DOHH2 (cell line): ENCODE measurements around the gene EVA1C.

Source experiments
- H3F3A ChIP-seq: fragments of 200-600 bp; sonication (generic), shearing (Covaris generic); 2 replicates; pipeline ENCODE4 v1.6.0; 2016; ENCODE audit warnings: antibody characterized with exemption, mild to moderate bottlenecking; ENCODE audit not compliant: control insufficient read depth, insufficient read depth
- H3K27ac ChIP-seq: fragments of 200-600 bp; sonication (generic); 2 replicates; pipeline ENCODE4 v1.5.1; 2014; ENCODE audit warnings: low read depth, mild to moderate bottlenecking, low read length, moderate library complexity
- H3K27me3 ChIP-seq: fragments of 200-600 bp; sonication (generic); 2 replicates; pipeline ENCODE4 v1.6.1; 2014; ENCODE audit warnings: mild to moderate bottlenecking, low read length, mixed read lengths; ENCODE audit not compliant: control insufficient read depth
- H3K36me3 ChIP-seq: fragments of 200-600 bp; sonication (generic); 2 replicates; pipeline ENCODE4 v1.6.1; 2014; ENCODE audit warnings: mild to moderate bottlenecking, low read length, moderate library complexity, mixed read lengths; ENCODE audit not compliant: control insufficient read depth
- H3K4me1 ChIP-seq: fragments of 200-600 bp; sonication (generic); 2 replicates; pipeline ENCODE4 v1.6.1; 2014; ENCODE audit warnings: mild to moderate bottlenecking, low read length, mixed read lengths; ENCODE audit not compliant: control insufficient read depth
- H3K4me2 ChIP-seq: fragments of 200-600 bp; sonication (generic); 2 replicates; pipeline ENCODE4 v1.6.0; 2014; ENCODE audit warnings: mild to moderate bottlenecking, low read length, moderate library complexity
- H3K4me3 ChIP-seq: fragments of 200-600 bp; sonication (generic); 2 replicates; pipeline ENCODE4 v1.5.1; 2014; ENCODE audit warnings: mild to moderate bottlenecking, low read length, mixed read lengths
- H3K79me2 ChIP-seq: fragments of 200-600 bp; sonication (generic); 2 replicates; pipeline ENCODE4 v1.6.1; 2014; ENCODE audit warnings: mild to moderate bottlenecking, low read length, mixed read lengths; ENCODE audit not compliant: control insufficient read depth
- H3K9me2 ChIP-seq: fragments of 200-600 bp; sonication (generic); replicated peaks from 2 replicates; pipeline ENCODE4 v1.6.1; 2014; ENCODE audit warnings: mild to moderate bottlenecking, low read length, mixed read lengths; ENCODE audit not compliant: control insufficient read depth
- H3K9me3 ChIP-seq: fragments of 200-600 bp; sonication (generic); 2 replicates; pipeline ENCODE4 v1.6.1; 2014; ENCODE audit warnings: antibody characterized with exemption, low read length, mixed read lengths; ENCODE audit not compliant: control insufficient read depth, insufficient read depth
- H4K20me1 ChIP-seq: fragments of 200-600 bp; sonication (generic); 2 replicates; pipeline ENCODE4 v1.6.0; 2014; ENCODE audit warnings: low read depth, mild to moderate bottlenecking, antibody characterized with exemption, low read length, moderate library complexity; ENCODE audit not compliant: control insufficient read depth, insufficient read depth
- EZH2phosphoT487 ChIP-seq: fragments of 200-600 bp; sonication (generic); IDR thresholded peaks from 2 replicates; pipeline ENCODE4 v1.6.1; 2017; ENCODE audit warnings: borderline replicate concordance, mild to moderate bottlenecking, antibody characterized with exemption, low read length, moderate library complexity, mixed read lengths
- TF ChIP-seq, protein P1 (sequence below): fragments of 200-600 bp; sonication (generic); IDR thresholded peaks from one replicate; pipeline ENCODE4 v1.5.1; 2014; ENCODE audit warnings: antibody characterized with exemption, mild to moderate bottlenecking, low read depth, low read length; ENCODE audit not compliant: poor library complexity, severe bottlenecking

EVA1C gene

DNA sequence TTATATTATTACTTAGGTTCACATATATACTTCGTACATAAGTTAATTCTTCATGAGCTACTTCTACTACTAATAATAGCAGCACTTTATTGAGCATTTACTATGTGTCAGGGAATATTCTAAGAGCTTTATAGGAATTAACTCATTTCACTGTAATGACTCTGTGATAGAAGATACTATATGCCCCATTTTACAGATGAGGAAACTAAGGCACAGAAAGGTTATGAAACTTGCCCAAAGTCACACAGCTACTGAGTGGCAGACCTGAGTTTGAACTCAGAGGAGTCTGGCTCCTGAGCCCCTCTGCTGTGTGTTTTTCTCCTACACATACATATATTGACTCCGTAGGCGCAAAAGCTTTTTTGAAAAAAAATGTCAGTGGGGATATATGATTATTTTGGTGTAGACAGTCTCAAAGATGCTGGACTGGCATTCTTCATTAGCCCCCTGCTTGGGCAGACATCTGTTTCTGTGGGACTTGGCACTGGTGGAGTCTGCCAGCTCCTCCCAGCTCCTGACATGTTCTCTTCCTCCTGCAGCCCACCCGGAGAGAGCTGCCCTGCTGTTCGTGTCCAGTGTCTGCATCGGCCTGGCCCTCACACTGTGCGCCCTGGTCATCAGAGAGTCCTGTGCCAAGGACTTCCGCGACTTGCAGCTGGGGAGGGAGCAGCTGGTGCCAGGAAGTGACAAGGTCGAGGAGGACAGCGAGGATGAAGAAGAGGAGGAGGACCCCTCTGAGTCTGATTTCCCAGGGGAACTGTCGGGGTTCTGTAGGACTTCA, 102.0 kb downstream of the EVA1C start:
- Histone ChIP-seq H3K9me2 (no peaks in the 10 kb centered on the region), H3K27me3 (no peaks in the 10 kb centered on the region), H3K27ac (no peak overlapping the region), H3K4me3 (no peak overlapping the region), H3K9me3 (no peaks in the 10 kb centered on the region), H3K79me2 (no peaks in the 10 kb centered on the region), H3K36me3 (no peaks in the 10 kb centered on the region), H3F3A (no peaks in the 10 kb centered on the region), H3K4me1 (no peaks in the 10 kb centered on the region), H4K20me1 (no peaks in the 10 kb centered on the region), H3K4me2 (no peak overlapping the region)
- no peak for TF ChIP-seq EZH2phosphoT487
- TF ChIP-seq, protein P1, sequence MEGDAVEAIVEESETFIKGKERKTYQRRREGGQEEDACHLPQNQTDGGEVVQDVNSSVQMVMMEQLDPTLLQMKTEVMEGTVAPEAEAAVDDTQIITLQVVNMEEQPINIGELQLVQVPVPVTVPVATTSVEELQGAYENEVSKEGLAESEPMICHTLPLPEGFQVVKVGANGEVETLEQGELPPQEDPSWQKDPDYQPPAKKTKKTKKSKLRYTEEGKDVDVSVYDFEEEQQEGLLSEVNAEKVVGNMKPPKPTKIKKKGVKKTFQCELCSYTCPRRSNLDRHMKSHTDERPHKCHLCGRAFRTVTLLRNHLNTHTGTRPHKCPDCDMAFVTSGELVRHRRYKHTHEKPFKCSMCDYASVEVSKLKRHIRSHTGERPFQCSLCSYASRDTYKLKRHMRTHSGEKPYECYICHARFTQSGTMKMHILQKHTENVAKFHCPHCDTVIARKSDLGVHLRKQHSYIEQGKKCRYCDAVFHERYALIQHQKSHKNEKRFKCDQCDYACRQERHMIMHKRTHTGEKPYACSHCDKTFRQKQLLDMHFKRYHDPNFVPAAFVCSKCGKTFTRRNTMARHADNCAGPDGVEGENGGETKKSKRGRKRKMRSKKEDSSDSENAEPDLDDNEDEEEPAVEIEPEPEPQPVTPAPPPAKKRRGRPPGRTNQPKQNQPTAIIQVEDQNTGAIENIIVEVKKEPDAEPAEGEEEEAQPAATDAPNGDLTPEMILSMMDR, result no peak

- H3K36me3 ChIP-seq, result no peaks in the 10 kb centered on the region
Measured at GRCh38 chr21:32515874-32516273, 103.4 kb downstream of the EVA1C start.

GRCh38 chr21:32516756-32517649, 104.5 kb downstream of the EVA1C start:
- Histone ChIP-seq H3K79me2 (no peaks in the 10 kb centered on the region), H3K27me3 (peaks cover 3% of the 10 kb centered on the region; the same call in 1 of the 2 replicates), H3F3A (no peaks in the 10 kb centered on the region), H4K20me1 (no peaks in the 10 kb centered on the region), H3K4me1 (no peaks in the 10 kb centered on the region), H3K27ac (no peak overlapping the region), H3K9me3 (no peaks in the 10 kb centered on the region), H3K4me2 (no peak overlapping the region), H3K36me3 (no peaks in the 10 kb centered on the region), H3K9me2 (no peaks in the 10 kb centered on the region), H3K4me3 (no peak overlapping the region)
- no peak for TF ChIP-seq EZH2phosphoT487
- TF ChIP-seq, protein P1, result no peak

More at GRCh38 chr21:32515874-32516273, 103.4 kb downstream of the EVA1C start:
- no peak for TF ChIP-seq EZH2phosphoT487
- TF ChIP-seq, protein P1, result no peak
- Histone ChIP-seq H3K4me3 (no peak overlapping the region), H3F3A (no peaks in the 10 kb centered on the region), H3K4me1 (no peaks in the 10 kb centered on the region), H3K27ac (no peak overlapping the region), H3K27me3 (no peaks in the 10 kb centered on the region), H4K20me1 (no peaks in the 10 kb centered on the region), H3K79me2 (no peaks in the 10 kb centered on the region), H3K9me3 (no peaks in the 10 kb centered on the region), H3K4me2 (no peak overlapping the region), H3K9me2 (no peaks in the 10 kb centered on the region)
